Measurements from ENCODE around the gene DNAH14. TPM values are rescaled to one million over a fixed set of nuclear protein-coding genes. Genes with fewer than 3 reads are reported as not detected.

The DNAH14 gene
- total and polyA plus RNA-seq, 9 of the 15 experiments (the other 6 are each of a cell fraction or from before 2014, with no cell fraction given), result 58.4 to 142 (median 98.4) TPM

DNA sequence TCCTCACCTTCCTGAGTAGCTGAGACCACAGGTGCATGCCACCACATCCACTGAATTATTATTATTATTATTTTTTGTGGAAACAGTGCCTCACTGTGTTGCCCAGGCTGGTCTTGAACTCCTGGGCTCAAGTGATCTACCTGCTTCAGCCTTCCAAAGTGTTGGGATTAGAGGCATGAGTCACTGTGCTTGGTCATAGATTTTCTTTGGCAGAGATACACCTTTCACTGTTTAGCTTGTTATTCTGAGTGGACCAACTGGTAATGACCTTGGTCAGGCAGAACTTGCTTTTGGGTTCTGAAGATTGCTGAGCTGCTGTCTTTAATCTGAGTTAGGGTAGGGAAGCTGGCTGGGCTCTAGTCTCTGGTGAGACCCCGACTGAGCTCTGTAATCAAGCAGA is 66.8 kb downstream of the DNAH14 start:
- in situ Hi-C loops (cut with MboI) (no loop called here), intact Hi-C loops (cut with micrococcal nuclease) (no loop called here)
- Histone ChIP-seq H3K4me2 (ENCODE audit: insufficient read depth, low read length) (no peak overlapping the region), H3K9me1 (ENCODE audit: control insufficient read depth, insufficient read depth, low read length) (no peaks in the 10 kb centered on the region), H3K9ac (ENCODE audit: insufficient read depth in 1 of 2, low read depth in 2 of 2, low read length in 2 of 2) (no peak overlapping the region), H3K36me3 (ENCODE audit: control insufficient read depth, insufficient read depth, low read length) (no peaks in the 10 kb centered on the region), H2AFZ (ENCODE audit: low read depth, low read length) (no peak overlapping the region), H3K4me1 (replicated peaks in 1 of 2; ENCODE audit: control insufficient read depth in 2 of 2, insufficient read depth in 2 of 2, low read length in 2 of 2) (no peaks in the 10 kb centered on the region), H4K20me1 (replicated peaks; ENCODE audit: control insufficient read depth, insufficient read depth, low read length) (no peaks in the 10 kb centered on the region), H3K27me3 (ENCODE audit: control insufficient read depth in 2 of 2, insufficient read depth in 2 of 2, low read length in 2 of 2) (no peaks in the 10 kb centered on the region), H3K79me2 (ENCODE audit: control insufficient read depth, insufficient read depth, low read length) (no peaks in the 10 kb centered on the region), H3K27ac (ENCODE audit: extremely low read depth, low read depth, low read length) (no peak overlapping the region), H3K9me3 (replicated peaks; ENCODE audit: control insufficient read depth, insufficient read depth, low read depth, low read length) (no peaks in the 10 kb centered on the region), H3K4me3 (no peak overlapping the region)
- no peak for DNase-seq (ENCODE audit: extremely low read depth in 1 of 4, low spot score in 3 of 4)
- BruUV-seq (replicated peaks), result no TSS peak
- no peak for ATAC-seq
- WGBS (ENCODE audit: insufficient coverage, low coverage, missing lambda C conversion rate), result 15% methylated on average over 1 of the region's 1 CpG
- POLR2A ChIA-PET, result no interaction called here
- TF ChIP-seq IRF2 (CRISPR knock-in tag; IDR thresholded peaks at IDR 0.05) (no peak), CEBPB (tag; IDR thresholded peaks at IDR 0.05) (no peak), PPARD (CRISPR knock-in tag; IDR thresholded peaks at IDR 0.05) (no peak), IFI16 (CRISPR knock-in tag; IDR thresholded peaks at IDR 0.05) (no peak), HOXB6 (CRISPR knock-in tag; IDR thresholded peaks at IDR 0.05; ENCODE audit: borderline replicate concordance) (no peak), ZNF75A (CRISPR knock-in tag; IDR thresholded peaks at IDR 0.05) (no peak), BRCA1 (IDR thresholded peaks at IDR 0.05) (no peak), BRCA1 (CRISPR knock-in tag; IDR thresholded peaks at IDR 0.05) (no peak)
- TF ChIP-seq, protein P1, sequence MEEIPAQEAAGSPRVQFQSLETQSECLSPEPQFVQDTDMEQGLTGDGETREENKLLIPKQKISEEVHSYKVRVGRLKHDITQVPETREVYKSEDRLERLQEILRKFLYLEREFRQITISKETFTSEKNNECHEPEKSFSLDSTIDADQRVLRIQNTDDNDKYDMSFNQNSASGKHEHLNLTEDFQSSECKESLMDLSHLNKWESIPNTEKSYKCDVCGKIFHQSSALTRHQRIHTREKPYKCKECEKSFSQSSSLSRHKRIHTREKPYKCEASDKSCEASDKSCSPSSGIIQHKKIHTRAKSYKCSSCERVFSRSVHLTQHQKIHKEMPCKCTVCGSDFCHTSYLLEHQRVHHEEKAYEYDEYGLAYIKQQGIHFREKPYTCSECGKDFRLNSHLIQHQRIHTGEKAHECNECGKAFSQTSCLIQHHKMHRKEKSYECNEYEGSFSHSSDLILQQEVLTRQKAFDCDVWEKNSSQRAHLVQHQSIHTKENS (CRISPR knock-in tag; IDR thresholded peaks at IDR 0.05), result no peak
- TF ChIP-seq, protein P2, sequence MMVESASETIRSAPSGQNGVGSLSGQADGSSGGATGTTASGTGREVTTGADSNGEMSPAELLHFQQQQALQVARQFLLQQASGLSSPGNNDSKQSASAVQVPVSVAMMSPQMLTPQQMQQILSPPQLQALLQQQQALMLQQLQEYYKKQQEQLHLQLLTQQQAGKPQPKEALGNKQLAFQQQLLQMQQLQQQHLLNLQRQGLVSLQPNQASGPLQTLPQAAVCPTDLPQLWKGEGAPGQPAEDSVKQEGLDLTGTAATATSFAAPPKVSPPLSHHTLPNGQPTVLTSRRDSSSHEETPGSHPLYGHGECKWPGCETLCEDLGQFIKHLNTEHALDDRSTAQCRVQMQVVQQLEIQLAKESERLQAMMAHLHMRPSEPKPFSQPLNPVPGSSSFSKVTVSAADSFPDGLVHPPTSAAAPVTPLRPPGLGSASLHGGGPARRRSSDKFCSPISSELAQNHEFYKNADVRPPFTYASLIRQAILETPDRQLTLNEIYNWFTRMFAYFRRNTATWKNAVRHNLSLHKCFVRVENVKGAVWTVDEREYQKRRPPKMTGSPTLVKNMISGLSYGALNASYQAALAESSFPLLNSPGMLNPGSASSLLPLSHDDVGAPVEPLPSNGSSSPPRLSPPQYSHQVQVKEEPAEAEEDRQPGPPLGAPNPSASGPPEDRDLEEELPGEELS (CRISPR knock-in tag; IDR thresholded peaks at IDR 0.05; ENCODE audit: borderline replicate concordance), result no peak
- no peak for FAIRE-seq
- CTCF ChIA-PET (ENCODE audit: low intra/inter-chr PET ratio), result no interaction called here

All from K562 (cell line).